Activated T-helper 17 cell treated with anti-CD3 and anti-CD28 coated beads, Interleukin-2, amount 50 U/mL, for 72 hours (primary cell): ENCODE data around the gene BAZ1B. TPM values are rescaled to one million over a fixed set of nuclear protein-coding genes. Genes with fewer than 3 reads are reported as not detected.
A peak's percentile ranks its signal among the peaks of the same experiment; 100 is the strongest.
"Not testable (repeated sequence)": the region's sequence is repeated elsewhere in the genome, so short reads cannot be mapped to it uniquely, and the experiment has no call there.

Experiments used
- ATAC-seq: fragments of 150-1000 bp; cut with Tn5 transposase; replicated peaks from 2 replicates; pipeline ENCODE4 v1.10.0; 2021; ENCODE audit warnings: mild to moderate bottlenecking, moderate library complexity
- H3K27ac Mint-ChIP-seq: one replicate; pipeline ENCODE4 v1.8.0; 2022; ENCODE audit warnings: mixed read lengths
- H3K27me3 Mint-ChIP-seq: one replicate; pipeline ENCODE4 v1.8.0; 2022; ENCODE audit warnings: mixed read lengths
- H3K36me3 Mint-ChIP-seq: one replicate; pipeline ENCODE4 v1.8.0; 2022; ENCODE audit warnings: low read depth, mild to moderate bottlenecking, mixed read lengths
- H3K4me1 Mint-ChIP-seq: one replicate; pipeline ENCODE4 v1.8.0; 2022; ENCODE audit warnings: mixed read lengths
- H3K4me3 Mint-ChIP-seq: one replicate; pipeline ENCODE4 v1.8.0; 2022; ENCODE audit warnings: mild to moderate bottlenecking, mixed read lengths
- H3K9me3 Mint-ChIP-seq: one replicate; pipeline ENCODE4 v1.8.0; 2022; ENCODE audit warnings: mixed read lengths
- total RNA-seq, 2 donors: library from RNA; stranded (reverse); gene quantifications; one replicate each; pipeline ENCODE4 v1.2.3, GENCODE V29; 2022

Gene BAZ1B
- total RNA-seq, 2 donors from 2014 or later = 59.7 to 102 TPM

DNA sequence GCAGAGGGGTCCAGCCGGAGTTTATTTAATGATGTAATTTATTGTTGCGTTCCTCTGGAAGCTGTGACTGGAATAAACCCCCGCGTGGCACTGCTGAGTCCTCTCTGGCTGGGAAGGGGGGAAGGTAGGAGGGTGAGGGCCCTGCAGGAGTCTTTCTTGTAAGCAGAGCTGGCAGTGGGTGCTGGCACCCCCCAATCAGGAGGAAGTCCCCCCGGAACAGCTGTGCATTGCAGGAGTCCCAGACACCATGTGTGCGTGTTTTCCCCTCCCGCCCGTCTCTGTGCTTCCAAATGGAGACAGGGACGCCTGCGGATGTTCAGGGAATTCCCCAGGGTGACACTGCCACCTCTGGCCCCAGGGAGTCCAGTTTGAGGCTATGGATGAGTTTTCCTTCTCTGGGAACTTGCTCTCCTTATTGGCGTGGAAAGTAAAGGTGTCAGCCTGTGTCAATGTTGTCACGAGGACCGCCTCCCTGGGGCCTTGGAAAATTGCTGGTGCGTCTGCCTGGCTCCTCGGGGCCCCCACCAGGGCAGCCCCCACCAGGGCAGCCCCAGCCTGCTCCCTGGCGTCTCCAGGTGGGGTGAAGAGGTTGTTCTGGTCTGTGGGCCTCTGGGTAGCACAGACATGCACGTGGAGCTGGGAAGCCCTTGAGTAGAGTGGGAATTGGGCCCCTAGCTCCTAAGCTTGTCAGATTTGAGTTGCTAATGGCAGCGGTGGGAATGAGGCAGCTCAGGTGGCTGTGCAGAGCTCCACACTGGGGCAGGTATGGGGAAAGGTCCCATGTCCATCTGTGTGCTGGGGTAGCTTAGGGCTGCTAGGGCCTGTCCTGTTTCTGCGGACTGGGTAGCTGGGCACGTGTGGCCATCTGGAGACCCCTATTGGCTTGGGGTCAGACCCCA is 85.8 kb downstream of the BAZ1B start:
- no peak for ATAC-seq
- H3K27me3 Mint-ChIP-seq = no peaks in the 10 kb centered on the region
- H3K4me1 Mint-ChIP-seq = no peaks in the 10 kb centered on the region
- H3K9me3 Mint-ChIP-seq = no peaks in the 10 kb centered on the region
- H3K36me3 Mint-ChIP-seq = peaks cover 26% of the 10 kb centered on the region
- no peak overlapping the region for H3K4me3 Mint-ChIP-seq
- H3K27ac Mint-ChIP-seq = no peak overlapping the region

DNA sequence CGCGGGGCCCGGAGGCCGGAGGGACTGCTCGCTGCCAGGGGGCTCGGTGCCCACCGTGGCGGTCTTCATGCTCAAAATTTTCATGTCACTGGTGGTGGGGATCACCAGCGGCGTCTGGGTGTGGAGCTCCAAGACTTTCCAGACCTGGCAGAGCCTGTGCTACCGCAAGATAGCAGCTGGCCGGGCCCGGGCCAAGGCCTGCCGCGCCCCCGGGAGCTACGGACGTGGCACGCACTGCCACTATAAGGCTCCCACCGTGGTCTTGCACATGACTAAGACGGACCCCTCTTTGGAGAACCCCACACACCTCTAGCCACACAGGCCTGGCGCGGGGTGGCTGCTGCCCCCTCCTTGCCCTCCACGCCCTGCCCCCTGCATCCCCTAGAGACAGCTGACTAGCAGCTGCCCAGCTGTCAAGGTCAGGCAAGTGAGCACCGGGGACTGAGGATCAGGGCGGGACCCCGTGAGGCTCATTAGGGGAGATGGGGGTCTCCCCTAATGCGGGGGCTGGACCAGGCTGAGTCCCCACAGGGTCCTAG is 86.6 kb downstream of the BAZ1B start:
- Mint-ChIP-seq H3K4me1 (no peaks in the 10 kb centered on the region), H3K27ac (no peak overlapping the region), H3K27me3 (no peaks in the 10 kb centered on the region), H3K9me3 (no peaks in the 10 kb centered on the region), H3K4me3 (peak overlapping the region; percentile 62), H3K36me3 (peaks cover 19% of the 10 kb centered on the region)
- no peak for ATAC-seq

DNA sequence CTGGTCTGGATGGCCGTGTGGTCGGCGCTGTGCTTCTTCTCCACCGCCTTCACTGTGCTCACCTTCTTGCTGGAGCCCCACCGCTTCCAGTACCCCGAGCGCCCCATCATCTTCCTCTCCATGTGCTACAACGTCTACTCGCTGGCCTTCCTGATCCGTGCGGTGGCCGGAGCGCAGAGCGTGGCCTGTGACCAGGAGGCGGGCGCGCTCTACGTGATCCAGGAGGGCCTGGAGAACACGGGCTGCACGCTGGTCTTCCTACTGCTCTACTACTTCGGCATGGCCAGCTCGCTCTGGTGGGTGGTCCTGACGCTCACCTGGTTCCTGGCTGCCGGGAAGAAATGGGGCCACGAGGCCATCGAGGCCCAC is 87.4 kb downstream of the BAZ1B start:
- Mint-ChIP-seq H3K27me3 (no peaks in the 10 kb centered on the region), H3K4me1 (no peaks in the 10 kb centered on the region), H3K27ac (no peak overlapping the region)

DNA sequence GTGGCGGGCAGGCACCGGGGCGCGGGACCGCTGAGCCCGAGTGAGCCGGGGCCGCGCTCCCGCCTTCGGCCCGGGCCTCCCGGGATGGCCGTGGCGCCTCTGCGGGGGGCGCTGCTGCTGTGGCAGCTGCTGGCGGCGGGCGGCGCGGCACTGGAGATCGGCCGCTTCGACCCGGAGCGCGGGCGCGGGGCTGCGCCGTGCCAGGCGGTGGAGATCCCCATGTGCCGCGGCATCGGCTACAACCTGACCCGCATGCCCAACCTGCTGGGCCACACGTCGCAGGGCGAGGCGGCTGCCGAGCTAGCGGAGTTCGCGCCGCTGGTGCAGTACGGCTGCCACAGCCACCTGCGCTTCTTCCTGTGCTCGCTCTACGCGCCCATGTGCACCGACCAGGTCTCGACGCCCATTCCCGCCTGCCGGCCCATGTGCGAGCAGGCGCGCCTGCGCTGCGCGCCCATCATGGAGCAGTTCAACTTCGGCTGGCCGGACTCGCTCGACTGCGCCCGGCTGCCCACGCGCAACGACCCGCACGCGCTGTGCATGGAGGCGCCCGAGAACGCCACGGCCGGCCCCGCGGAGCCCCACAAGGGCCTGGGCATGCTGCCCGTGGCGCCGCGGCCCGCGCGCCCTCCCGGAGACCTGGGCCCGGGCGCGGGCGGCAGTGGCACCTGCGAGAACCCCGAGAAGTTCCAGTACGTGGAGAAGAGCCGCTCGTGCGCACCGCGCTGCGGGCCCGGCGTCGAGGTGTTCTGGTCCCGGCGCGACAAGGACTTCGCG is 88.0 kb downstream of the BAZ1B start:
- Mint-ChIP-seq H3K27me3 (no peaks in the 10 kb centered on the region), H3K4me1 (no peaks in the 10 kb centered on the region), H3K27ac (no peak overlapping the region), H3K36me3 (peaks cover 5% of the 10 kb centered on the region), H3K4me3 (peak overlapping the region; percentile 62), H3K9me3 (no peaks in the 10 kb centered on the region)
- peak; percentile 22 for ATAC-seq

More for the DNA sequence above, 87.4 kb downstream of the BAZ1B start:
- no peak for ATAC-seq
- peaks cover 10% of the 10 kb centered on the region for H3K36me3 Mint-ChIP-seq
- peak overlapping the region; percentile 62 for H3K4me3 Mint-ChIP-seq
- no peaks in the 10 kb centered on the region for H3K9me3 Mint-ChIP-seq

DNA sequence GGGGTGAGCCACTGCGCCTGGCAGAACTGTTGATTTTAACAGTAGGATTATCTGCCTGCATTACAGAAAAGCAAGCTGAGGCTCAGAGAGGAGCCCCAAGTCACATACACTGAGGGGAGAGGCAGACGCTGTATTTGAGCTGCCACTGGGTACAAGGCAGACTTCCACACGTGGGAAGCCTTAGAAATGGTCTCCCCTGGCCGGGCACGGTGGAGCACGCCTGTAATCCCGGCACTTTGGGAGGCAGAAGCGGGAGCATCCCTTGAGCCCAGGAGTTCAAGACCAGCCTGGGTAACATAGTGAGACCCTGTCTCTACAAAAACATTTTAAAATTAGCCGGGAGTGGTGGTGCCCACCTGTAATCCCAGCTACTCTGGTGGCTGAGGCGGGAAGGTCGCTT is 89.4 kb downstream of the BAZ1B start:
- Mint-ChIP-seq H3K36me3 (no peaks in the 10 kb centered on the region), H3K9me3 (no peaks in the 10 kb centered on the region), H3K27ac (no peak overlapping the region), H3K27me3 (no peaks in the 10 kb centered on the region), H3K4me3 (peak overlapping the region; percentile 57), H3K4me1 (no peaks in the 10 kb centered on the region)
- ATAC-seq = no peak

DNA sequence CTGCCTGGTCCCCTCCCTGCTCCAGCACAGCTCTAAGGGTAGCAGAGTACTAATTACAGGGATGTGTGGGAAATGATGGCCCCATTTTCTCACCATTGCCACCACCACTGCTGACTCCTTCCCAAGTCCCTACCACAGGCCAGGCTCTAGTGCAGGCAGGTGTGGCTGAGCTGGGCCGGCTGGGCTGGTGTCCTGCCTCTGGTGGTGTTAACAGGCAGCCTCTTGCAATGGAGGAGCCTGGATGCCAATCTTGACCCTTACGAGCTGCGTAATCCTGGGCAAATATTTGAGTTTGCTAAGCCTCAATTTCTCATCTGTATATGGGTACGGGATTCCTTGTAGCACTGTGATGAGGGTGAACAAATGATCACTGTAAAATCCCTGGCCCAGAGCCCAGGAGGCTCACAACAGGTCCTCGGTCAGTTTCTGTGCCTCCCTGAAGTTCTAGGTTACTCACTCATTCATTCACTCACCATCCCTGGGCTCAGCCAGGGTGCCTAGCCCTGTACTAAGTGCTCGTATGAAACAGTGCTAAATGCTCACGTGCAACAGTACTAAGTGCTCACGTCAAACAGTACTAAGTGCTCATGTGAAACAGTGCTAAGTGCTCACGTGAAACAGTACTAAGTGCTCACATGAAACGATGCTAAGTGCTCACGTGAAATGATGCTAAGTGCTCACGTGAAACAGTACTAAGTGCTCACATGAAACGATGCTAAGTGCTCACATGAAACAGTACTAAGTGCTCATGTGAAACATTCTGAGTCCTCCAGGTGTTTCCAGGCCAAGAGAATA is 90.9 kb downstream of the BAZ1B start:
- H3K4me1 Mint-ChIP-seq = no peaks in the 10 kb centered on the region
- no peak overlapping the region for H3K4me3 Mint-ChIP-seq
- H3K36me3 Mint-ChIP-seq = no peaks in the 10 kb centered on the region
- no peak overlapping the region for H3K27ac Mint-ChIP-seq
- no peaks in the 10 kb centered on the region for H3K9me3 Mint-ChIP-seq
- H3K27me3 Mint-ChIP-seq = no peaks in the 10 kb centered on the region
- no peak for ATAC-seq

DNA sequence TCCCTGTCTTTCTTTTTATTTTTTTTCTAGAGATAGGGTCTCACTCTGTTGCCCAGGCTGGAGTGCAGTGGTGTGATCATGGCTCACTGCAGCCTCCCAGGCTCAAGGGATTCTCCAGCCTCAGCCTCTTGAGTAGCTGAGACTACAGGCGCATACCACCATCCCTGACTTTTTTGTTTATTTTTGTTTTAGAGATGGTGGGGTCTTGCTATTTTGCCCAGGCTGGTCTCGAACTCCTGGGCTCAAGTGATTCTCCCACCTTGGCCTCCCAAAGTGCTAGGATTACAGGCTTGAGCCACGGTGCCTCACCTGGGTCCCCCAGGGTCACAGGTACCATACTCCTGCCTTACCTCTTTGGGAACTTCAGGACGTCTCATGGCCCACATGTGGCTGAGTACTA is 91.6 kb downstream of the BAZ1B start:
- ATAC-seq, H3K4me3 Mint-ChIP-seq, H3K4me1 Mint-ChIP-seq, H3K36me3 Mint-ChIP-seq, H3K9me3 Mint-ChIP-seq, H3K27ac Mint-ChIP-seq, H3K27me3 Mint-ChIP-seq: not testable (repeated sequence)

DNA sequence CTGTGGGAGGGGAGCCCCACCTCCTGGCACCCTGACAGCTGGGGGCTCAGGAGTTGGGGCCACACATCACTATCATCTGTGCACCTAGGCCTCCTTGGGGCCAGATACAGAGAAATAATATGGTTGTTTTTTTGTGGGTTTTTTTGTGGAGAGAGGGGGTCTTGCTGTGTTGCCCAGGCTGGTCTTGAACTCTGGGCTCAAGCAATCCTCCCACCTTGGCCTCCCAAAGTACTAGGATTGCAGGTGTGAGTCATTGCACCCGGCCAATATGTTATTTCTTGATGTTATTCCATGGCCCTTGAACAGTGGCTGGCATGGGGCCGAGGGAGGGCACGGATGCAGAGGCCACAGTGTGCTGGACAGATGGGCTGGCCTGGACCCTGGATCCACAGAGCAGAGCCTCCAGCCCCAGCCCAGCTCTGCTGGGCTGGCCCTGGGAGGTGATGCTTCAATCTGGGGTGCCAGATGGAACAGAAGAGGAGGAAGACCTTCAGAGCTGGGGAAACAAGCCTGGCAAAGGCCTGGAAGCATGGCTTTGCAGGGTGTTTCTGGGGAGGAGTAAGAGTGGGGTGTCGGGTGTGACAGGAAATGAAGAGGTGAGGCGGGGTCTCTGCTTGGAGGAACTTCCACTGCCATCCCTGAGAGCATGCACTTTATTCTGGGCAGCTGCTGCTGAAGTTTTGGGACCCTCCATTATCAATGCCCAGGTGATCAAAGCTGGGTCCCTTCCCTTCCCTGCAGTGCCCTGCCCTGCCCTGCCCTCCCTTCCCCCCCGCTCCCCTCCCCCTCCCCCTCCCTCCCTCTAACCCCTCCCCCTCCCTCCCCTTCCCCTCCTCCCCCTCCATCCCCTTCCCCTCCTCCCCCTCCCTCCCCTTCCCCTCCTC is 92.2 kb downstream of the BAZ1B start:
- Mint-ChIP-seq H3K4me3 (no peak overlapping the region), H3K27me3 (no peaks in the 10 kb centered on the region), H3K4me1 (no peaks in the 10 kb centered on the region), H3K9me3 (no peaks in the 10 kb centered on the region), H3K36me3 (no peaks in the 10 kb centered on the region), H3K27ac (no peak overlapping the region)
- no peak for ATAC-seq

DNA sequence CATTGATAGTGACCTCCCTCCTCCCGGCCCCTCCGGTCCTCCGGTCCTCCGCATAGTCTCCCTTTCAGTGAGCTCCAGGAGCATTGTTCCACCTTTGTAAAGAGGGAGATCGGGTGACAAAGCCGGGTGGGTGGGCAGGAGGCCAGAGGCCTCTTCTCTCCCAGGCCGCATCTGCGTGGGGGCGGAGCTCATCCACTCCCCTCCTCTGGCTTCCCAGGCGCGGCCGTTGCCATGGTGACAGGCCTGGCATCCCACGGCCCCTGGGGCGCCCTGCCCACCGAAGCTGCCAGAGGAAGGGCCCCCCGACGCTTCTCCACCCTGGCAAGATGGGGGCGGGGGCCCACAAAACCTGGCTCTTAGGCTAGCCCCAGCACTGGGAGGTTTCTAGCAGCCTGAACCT is 92.9 kb downstream of the BAZ1B start:
- Mint-ChIP-seq H3K27ac (no peak overlapping the region), H3K27me3 (no peaks in the 10 kb centered on the region), H3K4me1 (no peaks in the 10 kb centered on the region), H3K9me3 (no peaks in the 10 kb centered on the region), H3K4me3 (no peak overlapping the region), H3K36me3 (no peaks in the 10 kb centered on the region)
- no peak for ATAC-seq

DNA sequence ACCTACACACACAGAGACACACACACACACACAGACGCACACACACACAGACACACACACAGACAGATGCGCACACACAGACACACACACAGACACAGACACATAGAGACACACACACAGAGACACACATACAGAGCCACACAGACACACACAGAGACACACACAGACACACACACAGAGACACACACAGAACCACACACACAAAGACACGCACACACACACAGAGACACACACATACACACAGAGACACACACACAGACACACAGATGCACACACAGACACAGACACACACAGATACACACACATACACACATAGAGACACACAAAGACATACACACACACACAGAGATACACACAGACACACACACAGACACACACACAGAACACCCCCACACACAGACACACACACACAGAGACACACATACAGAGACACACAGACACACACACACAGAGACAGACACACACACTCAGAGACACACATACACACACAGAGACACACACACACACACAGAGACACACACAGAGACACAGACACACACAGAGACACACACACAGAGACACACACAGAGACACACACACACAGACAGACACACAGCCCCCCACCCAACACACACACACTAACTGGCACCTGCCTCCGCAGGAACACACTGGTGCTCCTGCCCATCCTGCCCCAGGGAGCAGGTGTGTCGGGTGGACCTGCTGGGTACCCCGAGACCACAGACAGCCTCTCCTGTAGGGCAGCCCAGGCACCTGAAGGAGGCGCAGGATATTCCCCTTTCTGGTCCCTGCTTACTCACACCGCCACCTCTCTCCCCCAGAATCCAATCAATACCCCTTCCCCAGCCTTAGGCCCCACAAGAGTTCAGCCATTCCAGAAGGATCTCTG is 93.9 kb downstream of the BAZ1B start:
- ATAC-seq = no peak
- no peaks in the 10 kb centered on the region for H3K36me3 Mint-ChIP-seq
- no peak overlapping the region for H3K27ac Mint-ChIP-seq
- H3K4me3 Mint-ChIP-seq = no peak overlapping the region
- no peaks in the 10 kb centered on the region for H3K27me3 Mint-ChIP-seq
- H3K9me3 Mint-ChIP-seq = no peaks in the 10 kb centered on the region
- H3K4me1 Mint-ChIP-seq = no peaks in the 10 kb centered on the region

DNA sequence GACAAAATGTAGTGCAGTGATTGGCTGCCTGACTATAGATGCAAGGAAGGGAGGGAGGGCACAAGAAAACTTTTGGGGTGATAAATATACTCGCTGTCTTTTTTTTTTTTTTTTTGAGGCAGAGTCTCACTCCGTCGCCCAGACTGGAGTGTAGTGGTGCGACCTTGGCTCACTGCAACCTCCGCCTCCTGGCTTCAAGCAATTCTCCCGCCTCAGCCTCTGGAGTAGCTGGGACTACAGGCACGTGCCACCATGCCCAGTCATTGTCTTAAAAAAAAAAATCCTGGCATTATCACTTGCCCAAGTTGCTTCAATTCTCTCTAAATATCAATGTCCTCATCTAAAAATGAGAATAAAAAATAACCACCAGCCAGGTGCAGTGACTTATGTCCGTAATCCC is 96.1 kb downstream of the BAZ1B start:
- H3K4me3 Mint-ChIP-seq = no peak overlapping the region
- H3K27ac Mint-ChIP-seq = no peak overlapping the region
- H3K27me3 Mint-ChIP-seq = no peaks in the 10 kb centered on the region
- ATAC-seq = no peak
- no peaks in the 10 kb centered on the region for H3K4me1 Mint-ChIP-seq
- H3K9me3 Mint-ChIP-seq = no peaks in the 10 kb centered on the region
- no peaks in the 10 kb centered on the region for H3K36me3 Mint-ChIP-seq

DNA sequence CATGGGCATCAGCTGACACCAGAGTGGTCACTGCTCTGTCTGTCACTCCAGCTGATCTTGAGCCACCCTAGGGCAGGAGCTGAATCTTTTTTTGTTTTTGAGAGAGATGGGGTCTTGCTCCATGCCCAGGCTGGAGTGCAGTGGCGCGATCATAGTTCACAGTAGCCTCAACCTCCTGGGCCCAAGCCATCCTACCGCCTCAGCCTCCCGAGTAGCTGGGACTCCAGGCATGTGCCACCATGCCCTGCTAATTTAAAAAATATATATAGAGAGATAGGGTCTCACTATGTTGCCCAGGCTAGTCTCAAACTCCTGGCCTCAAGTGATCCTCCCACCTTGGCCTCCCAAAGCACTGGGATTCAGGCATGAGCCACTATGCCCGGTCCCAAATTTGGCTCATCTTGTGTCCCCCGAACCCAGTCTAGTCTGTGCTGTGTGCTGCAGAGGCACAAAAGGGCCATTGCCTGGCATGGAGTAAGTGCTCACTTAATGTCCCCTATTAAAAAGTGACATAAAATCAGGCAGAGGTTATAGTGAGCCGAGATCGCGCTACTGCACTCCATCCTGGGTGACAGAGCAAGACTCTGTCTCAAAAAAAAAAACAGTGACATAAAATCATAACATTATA is 96.6 kb downstream of the BAZ1B start:
- H3K36me3 Mint-ChIP-seq = no peaks in the 10 kb centered on the region
- no peak overlapping the region for H3K4me3 Mint-ChIP-seq
- no peaks in the 10 kb centered on the region for H3K27me3 Mint-ChIP-seq
- H3K9me3 Mint-ChIP-seq = no peaks in the 10 kb centered on the region
- no peak overlapping the region for H3K27ac Mint-ChIP-seq
- H3K4me1 Mint-ChIP-seq = no peaks in the 10 kb centered on the region
- no peak for ATAC-seq
